ENCODE results near the gene FREY1.

DNA sequence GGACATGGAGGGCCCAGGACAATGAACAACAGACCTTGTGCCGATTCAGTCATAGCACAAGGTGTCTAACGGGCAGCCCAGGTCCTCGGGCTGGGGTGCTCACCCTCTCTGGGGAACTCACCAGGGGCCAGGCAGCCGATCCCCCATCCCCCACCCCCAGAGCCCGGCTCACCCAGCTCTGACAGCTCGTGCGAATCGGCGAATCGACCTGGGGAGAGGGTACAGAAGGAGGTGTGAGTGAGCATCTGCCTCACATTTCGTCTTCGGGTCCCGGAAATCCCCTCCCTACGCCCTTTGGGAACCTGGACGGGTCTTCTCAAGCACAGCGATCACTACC is 10.2 kb upstream of the FREY1 start:
- TF ChIP-seq, protein P1, sequence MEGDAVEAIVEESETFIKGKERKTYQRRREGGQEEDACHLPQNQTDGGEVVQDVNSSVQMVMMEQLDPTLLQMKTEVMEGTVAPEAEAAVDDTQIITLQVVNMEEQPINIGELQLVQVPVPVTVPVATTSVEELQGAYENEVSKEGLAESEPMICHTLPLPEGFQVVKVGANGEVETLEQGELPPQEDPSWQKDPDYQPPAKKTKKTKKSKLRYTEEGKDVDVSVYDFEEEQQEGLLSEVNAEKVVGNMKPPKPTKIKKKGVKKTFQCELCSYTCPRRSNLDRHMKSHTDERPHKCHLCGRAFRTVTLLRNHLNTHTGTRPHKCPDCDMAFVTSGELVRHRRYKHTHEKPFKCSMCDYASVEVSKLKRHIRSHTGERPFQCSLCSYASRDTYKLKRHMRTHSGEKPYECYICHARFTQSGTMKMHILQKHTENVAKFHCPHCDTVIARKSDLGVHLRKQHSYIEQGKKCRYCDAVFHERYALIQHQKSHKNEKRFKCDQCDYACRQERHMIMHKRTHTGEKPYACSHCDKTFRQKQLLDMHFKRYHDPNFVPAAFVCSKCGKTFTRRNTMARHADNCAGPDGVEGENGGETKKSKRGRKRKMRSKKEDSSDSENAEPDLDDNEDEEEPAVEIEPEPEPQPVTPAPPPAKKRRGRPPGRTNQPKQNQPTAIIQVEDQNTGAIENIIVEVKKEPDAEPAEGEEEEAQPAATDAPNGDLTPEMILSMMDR (IDR thresholded peaks at IDR 0.05): no peak
- no peak for TF ChIP-seq POLR2AphosphoS5 (IDR thresholded peaks at IDR 0.05)
- TF ChIP-seq POLR2A (IDR thresholded peaks at IDR 0.05): no peak
- no peak for TF ChIP-seq EP300 (IDR thresholded peaks at IDR 0.05)

Data from upper lobe of left lung (tissue), 4 donors.